Neural cell (in vitro differentiated cells): ENCODE measurements around the gene C1orf210. TPM values are rescaled to one million over a fixed set of nuclear protein-coding genes. Genes with fewer than 3 reads are reported as not detected.

Source experiments
- H2AFZ ChIP-seq: fragments of 200-600, 300-800 bp; sonication (generic), shearing (Covaris generic); 2 replicates; pipeline ENCODE4 v1.6.0; 2014; ENCODE audit warnings: low read depth, mild to moderate bottlenecking, antibody characterized with exemption, low read length, moderate library complexity
- H3F3A ChIP-seq: fragments of 200-600 bp; shearing (Covaris generic); 2 replicates; pipeline ENCODE4 v1.6.1; 2016; ENCODE audit warnings: mild to moderate bottlenecking, moderate library complexity, mixed read lengths, antibody characterized with exemption, low read length; ENCODE audit not compliant: insufficient read depth, poor library complexity, severe bottlenecking
- H3K27ac ChIP-seq: fragments of 200-600, 300-800 bp; sonication (generic), shearing (Covaris generic); 2 replicates; pipeline ENCODE4 v1.5.1; 2014; ENCODE audit warnings: mild to moderate bottlenecking, low read length, moderate library complexity
- H3K27me3 ChIP-seq: fragments of 300-800, 200-600 bp; sonication (generic), shearing (Covaris generic); 2 replicates; pipeline ENCODE4 v1.6.0; 2014; ENCODE audit warnings: mild to moderate bottlenecking, low read depth, low read length, moderate library complexity; ENCODE audit not compliant: insufficient read depth
- H3K36me3 ChIP-seq: fragments of 300-800, 200-600 bp; sonication (generic), shearing (Covaris generic); 2 replicates; pipeline ENCODE4 v1.5.1; 2014; ENCODE audit warnings: mild to moderate bottlenecking, antibody characterized with exemption, low read length, moderate library complexity; ENCODE audit not compliant: insufficient read depth
- H3K4me2 ChIP-seq: fragments of 300-800, 200-600 bp; sonication (generic), shearing (Covaris generic); 2 replicates; pipeline ENCODE4 v1.6.0; 2014; ENCODE audit warnings: mild to moderate bottlenecking, low read length
- H3K4me3 ChIP-seq: fragments of 300-800, 200-600 bp; sonication (generic), shearing (Covaris generic); 2 replicates; pipeline ENCODE4 v1.5.1; 2014; ENCODE audit warnings: mild to moderate bottlenecking, low read length, moderate library complexity
- H3K79me2 ChIP-seq: fragments of 200-600 bp; shearing (Covaris generic); replicated peaks from 2 replicates; pipeline ENCODE4 v1.6.0; 2014; ENCODE audit warnings: mild to moderate bottlenecking, low read length, moderate library complexity; ENCODE audit not compliant: insufficient read depth
- H3K9ac ChIP-seq: fragments of 300-800, 200-600 bp; sonication (generic), shearing (Covaris generic); 2 replicates; pipeline ENCODE4 v1.6.1; 2016; ENCODE audit warnings: mild to moderate bottlenecking, low read length, mixed read lengths
- H3K9me2 ChIP-seq: fragments of 200-600 bp; shearing (Covaris generic); 2 replicates; pipeline ENCODE4 v1.6.1; 2016; ENCODE audit warnings: mild to moderate bottlenecking, low read length, mixed read lengths; ENCODE audit not compliant: insufficient read depth
- H3K9me3 ChIP-seq: fragments of 200-600, 300-800 bp; sonication (generic), shearing (Covaris generic); 2 replicates; pipeline ENCODE4 v1.6.1; 2016; ENCODE audit warnings: mild to moderate bottlenecking, mixed run types, low read length, moderate library complexity, mixed read lengths
- H4K20me1 ChIP-seq: fragments of 200-600 bp; shearing (Covaris generic); 2 replicates; pipeline ENCODE4 v1.6.1; 2016; ENCODE audit warnings: mild to moderate bottlenecking, mixed run types; ENCODE audit not compliant: insufficient read depth
- EP300 ChIP-seq: fragments of 450-650 bp; conservative IDR thresholded peaks from 2 replicates; pipeline ENCODE4 v1.6.1; 2014; ENCODE audit warnings: antibody characterized with exemption, mild to moderate bottlenecking, moderate library complexity; ENCODE audit not compliant: poor library complexity, severe bottlenecking
- EZH2 ChIP-seq: fragments of 200-600, 300-800 bp; shearing (Covaris generic), sonication (generic); IDR thresholded peaks from 2 replicates; pipeline ENCODE4 v1.6.1; 2014; ENCODE audit warnings: antibody characterized with exemption, low read length, borderline replicate concordance, mild to moderate bottlenecking; ENCODE audit not compliant: insufficient read depth, poor library complexity, severe bottlenecking
- MXI1 ChIP-seq: fragments of 450-650 bp; conservative IDR thresholded peaks from 2 replicates; pipeline ENCODE4 v1.6.1; 2014; ENCODE audit warnings: antibody characterized with exemption, mild to moderate bottlenecking; ENCODE audit not compliant: poor library complexity, severe bottlenecking
- POLR2AphosphoS5 ChIP-seq: IDR thresholded peaks from 2 replicates; pipeline ENCODE4 v1.6.1; 2012
- RAD21 ChIP-seq: fragments of 450-650 bp; conservative IDR thresholded peaks from 2 replicates; pipeline ENCODE4 v1.6.1; 2014; ENCODE audit warnings: antibody characterized with exemption, mild to moderate bottlenecking, moderate library complexity
- SMC3 ChIP-seq: fragments of 450-650 bp; conservative IDR thresholded peaks from 2 replicates; pipeline ENCODE4 v1.6.1; 2014; ENCODE audit warnings: antibody characterized with exemption, mild to moderate bottlenecking, moderate library complexity; ENCODE audit not compliant: poor library complexity
- TAF1 ChIP-seq: IDR thresholded peaks from 2 replicates; pipeline ENCODE4 v1.6.1; 2012; ENCODE audit warnings: low read depth
- polyA plus RNA-seq: library from polyadenylated mRNA; depleted of rRNA; stranded (reverse); fragments of >200 nt; gene quantifications from 2 replicates; pipeline ENCODE4 v1.2.3, GENCODE V29; 2014
- TF ChIP-seq, protein P1 (sequence below): fragments of 450-650 bp; IDR thresholded peaks from 2 replicates; pipeline ENCODE4 v1.5.1; 2014; ENCODE audit warnings: antibody characterized with exemption, mild to moderate bottlenecking, moderate library complexity; ENCODE audit not compliant: poor library complexity, severe bottlenecking
- TF ChIP-seq, protein P2 (sequence below): IDR thresholded peaks from 2 replicates; pipeline ENCODE4 v1.6.1; 2012; ENCODE audit warnings: borderline replicate concordance

The C1orf210 gene
- polyA plus RNA-seq, 1 donor from 2014 or later, result not detected

- Histone ChIP-seq H3K4me2 (no peak overlapping the region), H3K27ac (no peak overlapping the region), H3K36me3 (no peaks in the 10 kb centered on the region), H3K4me3 (no peak overlapping the region), H3K9ac (no peak overlapping the region), H3K27me3 (no peaks in the 10 kb centered on the region), H4K20me1 (no peaks in the 10 kb centered on the region), H3K79me2 (no peaks in the 10 kb centered on the region), H2AFZ (no peak overlapping the region), H3K9me2 (no peaks in the 10 kb centered on the region), H3K9me3 (no peaks in the 10 kb centered on the region), H3F3A (no peaks in the 10 kb centered on the region)
- TF ChIP-seq RAD21, result no peak
- TF ChIP-seq, protein P1, sequence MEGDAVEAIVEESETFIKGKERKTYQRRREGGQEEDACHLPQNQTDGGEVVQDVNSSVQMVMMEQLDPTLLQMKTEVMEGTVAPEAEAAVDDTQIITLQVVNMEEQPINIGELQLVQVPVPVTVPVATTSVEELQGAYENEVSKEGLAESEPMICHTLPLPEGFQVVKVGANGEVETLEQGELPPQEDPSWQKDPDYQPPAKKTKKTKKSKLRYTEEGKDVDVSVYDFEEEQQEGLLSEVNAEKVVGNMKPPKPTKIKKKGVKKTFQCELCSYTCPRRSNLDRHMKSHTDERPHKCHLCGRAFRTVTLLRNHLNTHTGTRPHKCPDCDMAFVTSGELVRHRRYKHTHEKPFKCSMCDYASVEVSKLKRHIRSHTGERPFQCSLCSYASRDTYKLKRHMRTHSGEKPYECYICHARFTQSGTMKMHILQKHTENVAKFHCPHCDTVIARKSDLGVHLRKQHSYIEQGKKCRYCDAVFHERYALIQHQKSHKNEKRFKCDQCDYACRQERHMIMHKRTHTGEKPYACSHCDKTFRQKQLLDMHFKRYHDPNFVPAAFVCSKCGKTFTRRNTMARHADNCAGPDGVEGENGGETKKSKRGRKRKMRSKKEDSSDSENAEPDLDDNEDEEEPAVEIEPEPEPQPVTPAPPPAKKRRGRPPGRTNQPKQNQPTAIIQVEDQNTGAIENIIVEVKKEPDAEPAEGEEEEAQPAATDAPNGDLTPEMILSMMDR, result no peak
- TF ChIP-seq SMC3, result no peak
- TF ChIP-seq POLR2AphosphoS5, result no peak
Measured at GRCh38 chr1:43305461-43305860, 20.1 kb upstream of the C1orf210 start.

DNA sequence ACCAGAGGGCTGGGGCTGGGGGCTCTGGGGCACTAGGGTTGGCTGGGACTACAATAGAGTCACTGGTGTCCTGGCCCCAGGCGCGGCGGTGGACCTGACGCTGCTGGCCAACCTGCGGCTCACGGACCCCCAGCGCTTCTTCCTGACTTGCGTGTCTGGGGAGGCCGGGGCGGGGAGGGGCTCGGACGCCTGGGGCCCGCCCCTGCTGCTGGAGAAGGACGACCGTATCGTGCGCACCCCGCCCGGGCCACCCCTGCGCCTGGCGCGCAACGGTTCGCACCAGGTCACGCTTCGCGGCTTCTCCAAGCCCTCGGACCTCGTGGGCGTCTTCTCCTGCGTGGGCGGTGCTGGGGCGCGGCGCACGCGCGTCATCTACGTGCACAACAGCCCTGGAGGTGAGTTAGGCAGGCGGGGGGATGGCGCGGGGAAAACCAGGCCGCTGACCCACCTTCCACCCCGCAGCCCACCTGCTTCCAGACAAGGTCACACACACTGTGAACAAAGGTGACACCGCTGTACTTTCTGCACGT is 19.5 kb upstream of the C1orf210 start:
- Histone ChIP-seq H3K27ac (no peak overlapping the region), H3K36me3 (no peaks in the 10 kb centered on the region), H3K9me2 (no peaks in the 10 kb centered on the region), H3K4me3 (no peak overlapping the region), H3K4me2 (no peak overlapping the region), H3K9ac (no peak overlapping the region), H4K20me1 (no peaks in the 10 kb centered on the region), H3F3A (no peaks in the 10 kb centered on the region), H3K79me2 (no peaks in the 10 kb centered on the region), H3K9me3 (no peaks in the 10 kb centered on the region), H3K27me3 (no peaks in the 10 kb centered on the region), H2AFZ (no peak overlapping the region)
- TF ChIP-seq MXI1 (no peak), RAD21 (no peak), SMC3 (no peak), POLR2AphosphoS5 (no peak), TAF1 (no peak), EP300 (no peak), EZH2 (no peak)
- TF ChIP-seq, protein P2, sequence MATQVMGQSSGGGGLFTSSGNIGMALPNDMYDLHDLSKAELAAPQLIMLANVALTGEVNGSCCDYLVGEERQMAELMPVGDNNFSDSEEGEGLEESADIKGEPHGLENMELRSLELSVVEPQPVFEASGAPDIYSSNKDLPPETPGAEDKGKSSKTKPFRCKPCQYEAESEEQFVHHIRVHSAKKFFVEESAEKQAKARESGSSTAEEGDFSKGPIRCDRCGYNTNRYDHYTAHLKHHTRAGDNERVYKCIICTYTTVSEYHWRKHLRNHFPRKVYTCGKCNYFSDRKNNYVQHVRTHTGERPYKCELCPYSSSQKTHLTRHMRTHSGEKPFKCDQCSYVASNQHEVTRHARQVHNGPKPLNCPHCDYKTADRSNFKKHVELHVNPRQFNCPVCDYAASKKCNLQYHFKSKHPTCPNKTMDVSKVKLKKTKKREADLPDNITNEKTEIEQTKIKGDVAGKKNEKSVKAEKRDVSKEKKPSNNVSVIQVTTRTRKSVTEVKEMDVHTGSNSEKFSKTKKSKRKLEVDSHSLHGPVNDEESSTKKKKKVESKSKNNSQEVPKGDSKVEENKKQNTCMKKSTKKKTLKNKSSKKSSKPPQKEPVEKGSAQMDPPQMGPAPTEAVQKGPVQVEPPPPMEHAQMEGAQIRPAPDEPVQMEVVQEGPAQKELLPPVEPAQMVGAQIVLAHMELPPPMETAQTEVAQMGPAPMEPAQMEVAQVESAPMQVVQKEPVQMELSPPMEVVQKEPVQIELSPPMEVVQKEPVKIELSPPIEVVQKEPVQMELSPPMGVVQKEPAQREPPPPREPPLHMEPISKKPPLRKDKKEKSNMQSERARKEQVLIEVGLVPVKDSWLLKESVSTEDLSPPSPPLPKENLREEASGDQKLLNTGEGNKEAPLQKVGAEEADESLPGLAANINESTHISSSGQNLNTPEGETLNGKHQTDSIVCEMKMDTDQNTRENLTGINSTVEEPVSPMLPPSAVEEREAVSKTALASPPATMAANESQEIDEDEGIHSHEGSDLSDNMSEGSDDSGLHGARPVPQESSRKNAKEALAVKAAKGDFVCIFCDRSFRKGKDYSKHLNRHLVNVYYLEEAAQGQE, result no peak
- TF ChIP-seq, protein P1, result no peak
